ENCODE measurements around the gene SLC35F2. TPM values are rescaled to one million over a fixed set of nuclear protein-coding genes. Genes with fewer than 3 reads are reported as not detected.
"Not testable (repeated sequence)": the region's sequence is repeated elsewhere in the genome, so short reads cannot be mapped to it uniquely, and the experiment has no call there.

The SLC35F2 gene
- 4.2 TPM for total RNA-seq

- DNase-seq (ENCODE audit: low spot score) (peak; percentile 65), ATAC-seq (peak; percentile 80)
- intact Hi-C loops (cut with DNase I), result no loop called here
These were observed at the start of gene SLC35F2 for GRCh38 chr11:107858217-107859070. SLC35F2 (minus strand) TSS chr11:107858787; CDS start chr11:107858767, 20 bp downstream.

GRCh38 chr11:107908211-107908610 lies 49.6 kb upstream of the SLC35F2 start:
- intact Hi-C loops (cut with DNase I), result no loop called here
- DNase-seq (ENCODE audit: low spot score) (no peak), ATAC-seq (no peak)

GRCh38 chr11:107898270-107898669 lies 39.7 kb upstream of the SLC35F2 start:
- ATAC-seq, result peak; percentile 72

GRCh38 chr11:107882095-107882820 lies 23.7 kb upstream of the SLC35F2 start:
- intact Hi-C loops (cut with DNase I), result no loop called here
- DNase-seq (ENCODE audit: low spot score) (no peak), ATAC-seq (no peak)

More at GRCh38 chr11:107898270-107898669, 39.7 kb upstream of the SLC35F2 start:
- DNase-seq (ENCODE audit: low spot score), result no peak
- intact Hi-C loops (cut with DNase I), result no loop called here

GRCh38 chr11:107881471-107881870 lies 22.9 kb upstream of the SLC35F2 start:
- intact Hi-C loops (cut with DNase I); ATAC-seq; DNase-seq (ENCODE audit: low spot score): not testable (repeated sequence)

- DNase-seq (ENCODE audit: low spot score) (no peak), ATAC-seq (no peak)
- intact Hi-C loops (cut with DNase I), result no loop called here
These were observed 17.6 kb upstream of the SLC35F2 start for GRCh38 chr11:107876141-107876540.

GRCh38 chr11:107864591-107864990 lies 6.0 kb upstream of the SLC35F2 start:
- intact Hi-C loops (cut with DNase I), result no loop called here
- no peak for ATAC-seq

GRCh38 chr11:107860688-107861087 lies 2.1 kb upstream of the SLC35F2 start:
- intact Hi-C loops (cut with DNase I), result no loop called here
- DNase-seq (ENCODE audit: low spot score) (no peak), ATAC-seq (no peak)

More at GRCh38 chr11:107864591-107864990, 6.0 kb upstream of the SLC35F2 start:
- no peak for DNase-seq (ENCODE audit: low spot score)

GRCh38 chr11:107860240-107860620 lies 1.6 kb upstream of the SLC35F2 start:
- ATAC-seq; intact Hi-C loops (cut with DNase I); DNase-seq (ENCODE audit: low spot score): not testable (repeated sequence)

- peak; percentile 62 for DNase-seq (ENCODE audit: low spot score)
- intact Hi-C loops (cut with DNase I), result no loop called here
These were observed 1.1 kb upstream of the SLC35F2 start for GRCh38 chr11:107859459-107860239.

GRCh38 chr11:107857550-107858216 lies 904 bp downstream of the SLC35F2 start:
- DNase-seq (ENCODE audit: low spot score) (no peak), ATAC-seq (peak; percentile 14)
- intact Hi-C loops (cut with DNase I), result no loop called here

More at GRCh38 chr11:107859459-107860239, 1.1 kb upstream of the SLC35F2 start:
- ATAC-seq, result peak; percentile 50

- ATAC-seq, result no peak
These were observed 1.5 kb downstream of the SLC35F2 start for GRCh38 chr11:107856981-107857517.

GRCh38 chr11:107856180-107856980 lies 2.2 kb downstream of the SLC35F2 start:
- intact Hi-C loops (cut with DNase I), result no loop called here
- DNase-seq (ENCODE audit: low spot score) (no peak), ATAC-seq (no peak)

More at GRCh38 chr11:107856981-107857517, 1.5 kb downstream of the SLC35F2 start:
- intact Hi-C loops (cut with DNase I), result no loop called here
- DNase-seq (ENCODE audit: low spot score), result no peak

- DNase-seq (ENCODE audit: low spot score), result no peak
- intact Hi-C loops (cut with DNase I), result no loop called here
- no peak for ATAC-seq
These were observed 5.5 kb downstream of the SLC35F2 start for GRCh38 chr11:107853070-107853469.

- intact Hi-C loops (cut with DNase I), result no loop called here
- ATAC-seq, result no peak
- no peak for DNase-seq (ENCODE audit: low spot score)
These were observed 6.8 kb downstream of the SLC35F2 start for GRCh38 chr11:107851704-107852310.

GRCh38 chr11:107849790-107850189 lies 8.8 kb downstream of the SLC35F2 start:
- intact Hi-C loops (cut with DNase I), result no loop called here
- no peak for DNase-seq (ENCODE audit: low spot score)
- ATAC-seq, result no peak

- ATAC-seq (no peak), DNase-seq (ENCODE audit: low spot score) (no peak)
- intact Hi-C loops (cut with DNase I), result no loop called here
These were observed 10.2 kb downstream of the SLC35F2 start for GRCh38 chr11:107848345-107848744.

Data from sciatic nerve (tissue), 2 donors.